B cell (primary cell): Measurements from ENCODE around the gene PRSS8. TPM values are rescaled to one million over a fixed set of nuclear protein-coding genes. Genes with fewer than 3 reads are reported as not detected.
A peak's percentile ranks its signal among the peaks of the same experiment; 100 is the strongest.

Experiments used
- ATAC-seq: fragments of 200-7000 bp; cut with Tn5 transposase; one replicate; pipeline ENCODE4 v1.10.0; 2021; ENCODE audit warnings: low read depth, mild to moderate bottlenecking, moderate number of reproducible peaks, moderate library complexity
- CTCF ChIA-PET: fragments of 350-600 bp; sonication (Branson Sonifier 250); formaldehyde crosslinking; loops from one replicate; lab custom pipeline; 2021; ENCODE audit warnings: antibody characterized with exemption, inconsistent platforms; lab: Charles Lee
- POLR2A ChIA-PET: fragments of 350-600 bp; sonication (Branson Sonifier 250); formaldehyde crosslinking; loops from one replicate; lab custom pipeline; 2021; ENCODE audit warnings: antibody characterized with exemption; lab: Charles Lee
- DNase-seq: peaks from one replicate; pipeline ENCODE4 v3.0.0; 2013
- H2AFZ ChIP-seq: 2 replicates; pipeline ENCODE4 v1.6.1; 2012; ENCODE audit warnings: mild to moderate bottlenecking, low read depth, low read length; ENCODE audit not compliant: insufficient read depth, poor library complexity, severe bottlenecking
- H3K27ac ChIP-seq, 2 donors: 1 replicate in 1 of 2; 2 replicates in 1 of 2; pipeline ENCODE4 v1.5.1; 2012 to 2013; ENCODE audit warnings: low read length in 2 of 2, mild to moderate bottlenecking in 2 of 2, moderate library complexity in 1 of 2
- H3K27me3 ChIP-seq, 4 experiments: fragments of 200-600 bp in 1 of 4; sonication (generic) in 1 of 4; replicated peaks in 1 of 4; 1 replicate in 2 of 4; 2 replicates in 2 of 4; pipeline versions ENCODE4 v1.6.1 to v1.7.0; 2013 to 2016; ENCODE audit warnings: low read length in 3 of 4, mild to moderate bottlenecking in 2 of 4, mixed read lengths in 1 of 4, moderate library complexity in 1 of 4; ENCODE audit not compliant: insufficient read depth in 4 of 4, control insufficient read depth in 3 of 4; ENCODE audit errors: control extremely low read depth in 1 of 4
- H3K36me3 ChIP-seq, 2 experiments: replicated peaks in 1 of 2; 1 replicate in 1 of 2; 2 replicates in 1 of 2; pipeline versions ENCODE4 v1.6.1 to v1.7.1; 2013; ENCODE audit warnings: low read length in 1 of 2; ENCODE audit not compliant: insufficient read depth in 2 of 2, control insufficient read depth in 1 of 2; ENCODE audit errors: control extremely low read depth in 1 of 2, extremely low read depth in 1 of 2
- H3K4me1 ChIP-seq, 2 donors: fragments of 200-600 bp in 1 of 2; sonication (generic) in 1 of 2; 1 replicate in 1 of 2; 2 replicates in 1 of 2; pipeline versions ENCODE4 v1.5.1 to v1.6.1; 2013 to 2017; ENCODE audit warnings: low read length in 2 of 2; ENCODE audit not compliant: control insufficient read depth in 2 of 2, insufficient read depth in 2 of 2
- H3K4me2 ChIP-seq: replicated peaks from 2 replicates; pipeline ENCODE3; 2012; ENCODE audit warnings: mild to moderate bottlenecking, low read depth, low read length; ENCODE audit not compliant: poor library complexity, severe bottlenecking
- H3K4me3 ChIP-seq, 5 experiments: fragments of 200-600 bp in 1 of 5; sonication (generic) in 1 of 5; 1 replicate in 3 of 5; 2 replicates in 2 of 5; pipeline versions ENCODE4 v1.5.1 to v1.7.0; 2011 to 2016; ENCODE audit warnings: low read length in 4 of 5, mild to moderate bottlenecking in 4 of 5, low read depth in 2 of 5, control low read depth in 1 of 5, moderate library complexity in 1 of 5; ENCODE audit not compliant: insufficient read depth in 1 of 5; ENCODE audit errors: control extremely low read depth in 1 of 5, extremely low read depth in 1 of 5
- H3K79me2 ChIP-seq: fragments of 200-600 bp; sonication (generic); one replicate; pipeline ENCODE4 v1.6.0; 2016; ENCODE audit warnings: low read length; ENCODE audit not compliant: control insufficient read depth, insufficient read depth
- H3K9ac ChIP-seq: fragments of 200-600 bp; sonication (generic); 2 replicates; pipeline ENCODE4 v1.6.1; 2017; ENCODE audit warnings: mild to moderate bottlenecking, low read length, moderate library complexity
- H3K9me3 ChIP-seq, 3 donors: one replicate each; pipeline versions ENCODE4 v1.6.1 to v1.7.1; 2013; ENCODE audit warnings: low read length in 2 of 3; ENCODE audit not compliant: control insufficient read depth in 2 of 3, insufficient read depth in 1 of 3; ENCODE audit errors: control extremely low read depth in 1 of 3
- H4K20me1 ChIP-seq: 2 replicates; pipeline ENCODE4 v1.6.0; 2012; ENCODE audit warnings: mild to moderate bottlenecking, low read length; ENCODE audit not compliant: insufficient read depth, control insufficient read depth, poor library complexity, severe bottlenecking
- H3K27ac Mint-ChIP-seq: one replicate; pipeline ENCODE4 v1.8.0; 2021; ENCODE audit warnings: mixed read lengths
- H3K27me3 Mint-ChIP-seq: one replicate; pipeline ENCODE4 v1.8.0; 2021; ENCODE audit warnings: mixed read lengths
- H3K4me1 Mint-ChIP-seq: one replicate; pipeline ENCODE4 v1.8.0; 2021; ENCODE audit warnings: mixed read lengths
- H3K4me3 Mint-ChIP-seq: one replicate; pipeline ENCODE4 v1.8.0; 2021; ENCODE audit warnings: mixed read lengths
- H3K9me3 Mint-ChIP-seq: one replicate; pipeline ENCODE4 v1.8.0; 2022; ENCODE audit warnings: mixed read lengths; ENCODE audit not compliant: insufficient read depth
- EZH2 ChIP-seq: IDR thresholded peaks from 2 replicates; pipeline ENCODE4 v1.6.1; 2012; ENCODE audit warnings: borderline replicate concordance, low read depth, mild to moderate bottlenecking, moderate library complexity, low read length; ENCODE audit not compliant: insufficient read depth, poor library complexity, severe bottlenecking
- WGBS: methylation state at CpG from one replicate; pipeline ENCODE4 v1.1.5; 2013; ENCODE audit warnings: missing lambda C conversion rate; ENCODE audit not compliant: insufficient coverage; 5-methylcytosine and 5-hydroxymethylcytosine counted together
- intact Hi-C: fragments of 100-400 bp; cut with micrococcal nuclease; formaldehyde crosslinking; loops from one replicate; pipeline ENCODE4 v1.10.0; 2022
- polyA plus RNA-seq: library from polyadenylated mRNA; depleted of rRNA; stranded (reverse); fragments of >200 nt; gene quantifications from 2 replicates; pipeline ENCODE4 v1.2.3, GENCODE V29; 2012
- total RNA-seq, 2 donors: library from RNA; stranded (reverse); fragments of 120-200 nt in 1 of 2; gene quantifications; 1 replicate in 1 of 2; 2 replicates in 1 of 2; pipeline versions ENCODE4 v1.2.3 to v1.2.4, GENCODE V29; 2013 to 2022
- TF ChIP-seq, protein P1 (sequence below): fragments of 200-600 bp; IDR thresholded peaks from one replicate; pipeline ENCODE4 v1.8.0; 2022; ENCODE audit warnings: antibody characterized with exemption, mild to moderate bottlenecking

The PRSS8 gene
- total and polyA plus RNA-seq, 2 donors (not counting 1 experiment from before 2014, with no cell fraction given) = not detected

DNA sequence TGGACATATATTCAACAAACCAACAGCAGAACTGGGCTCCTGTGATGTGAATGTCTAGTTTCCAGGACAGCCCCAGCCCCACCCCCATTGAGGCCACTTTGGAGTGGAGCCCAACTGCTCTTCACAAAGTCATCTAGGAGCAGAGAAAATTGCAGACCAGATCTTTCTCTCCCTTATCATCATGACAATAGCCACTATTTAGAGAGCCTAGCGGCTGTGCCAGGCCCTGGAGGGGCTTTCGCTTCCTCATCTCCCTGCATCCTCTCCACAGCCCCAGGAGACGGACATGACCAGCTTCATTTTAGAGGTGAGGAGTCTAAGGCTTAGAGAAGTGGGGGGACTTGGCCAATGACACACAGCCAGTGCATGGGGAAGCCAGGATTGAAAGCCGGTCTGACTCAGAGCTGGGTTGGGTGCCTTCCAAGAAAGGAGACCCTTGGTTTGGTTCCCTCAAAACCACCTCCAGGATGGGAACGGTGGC is 1.4 kb downstream of the PRSS8 start:
- H3K4me3 Mint-ChIP-seq = no peak overlapping the region
- H3K79me2 ChIP-seq = no peaks in the 10 kb centered on the region
- H3K9ac ChIP-seq = no peak overlapping the region
- 70% methylated on average over 2 of the region's 5 CpGs for WGBS
- no peaks in the 10 kb centered on the region for H3K9me3 ChIP-seq
- ATAC-seq (no peak), DNase-seq (peak; percentile 9)
- H3K27me3 Mint-ChIP-seq = no peaks in the 10 kb centered on the region
- no peaks in the 10 kb centered on the region for H4K20me1 ChIP-seq
- H2AFZ ChIP-seq = no peak overlapping the region
- TF ChIP-seq EZH2 = no peak
- TF ChIP-seq, protein P1, sequence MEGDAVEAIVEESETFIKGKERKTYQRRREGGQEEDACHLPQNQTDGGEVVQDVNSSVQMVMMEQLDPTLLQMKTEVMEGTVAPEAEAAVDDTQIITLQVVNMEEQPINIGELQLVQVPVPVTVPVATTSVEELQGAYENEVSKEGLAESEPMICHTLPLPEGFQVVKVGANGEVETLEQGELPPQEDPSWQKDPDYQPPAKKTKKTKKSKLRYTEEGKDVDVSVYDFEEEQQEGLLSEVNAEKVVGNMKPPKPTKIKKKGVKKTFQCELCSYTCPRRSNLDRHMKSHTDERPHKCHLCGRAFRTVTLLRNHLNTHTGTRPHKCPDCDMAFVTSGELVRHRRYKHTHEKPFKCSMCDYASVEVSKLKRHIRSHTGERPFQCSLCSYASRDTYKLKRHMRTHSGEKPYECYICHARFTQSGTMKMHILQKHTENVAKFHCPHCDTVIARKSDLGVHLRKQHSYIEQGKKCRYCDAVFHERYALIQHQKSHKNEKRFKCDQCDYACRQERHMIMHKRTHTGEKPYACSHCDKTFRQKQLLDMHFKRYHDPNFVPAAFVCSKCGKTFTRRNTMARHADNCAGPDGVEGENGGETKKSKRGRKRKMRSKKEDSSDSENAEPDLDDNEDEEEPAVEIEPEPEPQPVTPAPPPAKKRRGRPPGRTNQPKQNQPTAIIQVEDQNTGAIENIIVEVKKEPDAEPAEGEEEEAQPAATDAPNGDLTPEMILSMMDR = no peak
- H3K9me3 Mint-ChIP-seq = no peaks in the 10 kb centered on the region
- H3K4me3 ChIP-seq = no peak overlapping the region
- H3K4me2 ChIP-seq = no peak overlapping the region
- CTCF ChIA-PET = no interaction called here
- POLR2A ChIA-PET = interaction anchor here (0.5 kb wide), 1 partner anchor 14 kb away, joined by 4 read pairs; no protein-coding TSS in a partner anchor
- no peaks in the 10 kb centered on the region for H3K27me3 ChIP-seq
- H3K4me1 ChIP-seq = no peaks in the 10 kb centered on the region
- H3K4me1 Mint-ChIP-seq = no peaks in the 10 kb centered on the region
- peaks cover 0 to 31% of the 10 kb centered on the region in 2 experiments for H3K36me3 ChIP-seq
- no peak overlapping the region for H3K27ac ChIP-seq
- no peak overlapping the region for H3K27ac Mint-ChIP-seq
- intact Hi-C loops = no loop called here

DNA sequence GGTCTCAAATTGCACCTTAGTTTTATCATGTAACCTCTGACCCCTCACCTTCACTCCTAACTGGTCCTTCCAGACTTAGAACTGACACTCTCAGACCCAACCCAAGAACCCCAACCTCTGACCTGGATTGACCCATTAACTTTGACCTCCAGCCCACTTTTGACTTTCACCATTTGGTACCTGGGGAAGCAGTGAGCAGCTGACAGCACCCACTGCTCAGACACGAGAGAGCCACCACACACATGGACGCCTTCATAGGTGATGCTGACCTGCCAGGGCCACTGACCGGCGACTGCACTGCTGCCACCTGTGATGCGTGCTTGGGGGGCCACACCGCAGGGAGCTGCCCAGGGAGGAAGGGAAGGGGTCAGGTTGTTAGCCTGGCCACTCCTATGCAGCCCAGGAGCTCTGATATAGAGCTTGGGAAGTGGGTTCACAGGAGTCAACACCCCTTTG is 2.5 kb downstream of the PRSS8 start:
- Histone ChIP-seq H3K4me2 (no peak overlapping the region), H3K4me3 (no peak overlapping the region), H3K36me3 (peaks cover 0 to 39% of the 10 kb centered on the region in 2 experiments), H3K9me3 (no peaks in the 10 kb centered on the region), H4K20me1 (no peaks in the 10 kb centered on the region), H2AFZ (no peak overlapping the region), H3K27ac (no peak overlapping the region), H3K9ac (no peak overlapping the region), H3K27me3 (no peaks in the 10 kb centered on the region), H3K4me1 (no peaks in the 10 kb centered on the region), H3K79me2 (no peaks in the 10 kb centered on the region)
- ChIA-PET CTCF (no interaction called here), POLR2A (no interaction called here)
- no peak for TF ChIP-seq EZH2
- TF ChIP-seq, protein P1 = no peak
- Mint-ChIP-seq H3K4me1 (no peaks in the 10 kb centered on the region), H3K4me3 (no peak overlapping the region), H3K27ac (no peak overlapping the region), H3K9me3 (no peaks in the 10 kb centered on the region), H3K27me3 (no peaks in the 10 kb centered on the region)
- no peak for DNase-seq
- intact Hi-C loops = no loop called here
- WGBS = 95% methylated on average over 6 of the region's 6 CpGs
- no peak for ATAC-seq
